Spleen (tissue), 13 donors: ENCODE results near the gene TGDS. TPM values are rescaled to one million over a fixed set of nuclear protein-coding genes. Genes with fewer than 3 reads are reported as not detected.
"Not testable (repeated sequence)": the region's sequence is repeated elsewhere in the genome, so short reads cannot be mapped to it uniquely, and the experiment has no call there.

Source experiments
- DNase-seq: peaks from one replicate; pipeline ENCODE4 v3.0.0-alpha.2; 2020
- H3K27ac ChIP-seq, 8 donors: fragments of 200-600 bp; sonication (generic) in 7 of 8; 1 replicate in 4 of 8; 2 replicates in 4 of 8; pipeline versions ENCODE4 v1.5.0 to v1.8.0; 2016 to 2021; ENCODE audit warnings: inconsistent platforms in 4 of 8, mild to moderate bottlenecking in 4 of 8, moderate library complexity in 1 of 8
- H3K27me3 ChIP-seq, 7 donors: fragments of 200-600 bp; sonication (generic) in 6 of 7; replicated peaks in 1 of 7; 1 replicate in 4 of 7; 2 replicates in 3 of 7; pipeline versions ENCODE4 v1.5.0 to v1.8.0; 2016 to 2021; ENCODE audit warnings: inconsistent platforms in 3 of 7, mild to moderate bottlenecking in 1 of 7
- H3K36me3 ChIP-seq, 6 donors: fragments of 200-600 bp; sonication (generic) in 5 of 6; 1 replicate in 4 of 6; 2 replicates in 2 of 6; pipeline versions ENCODE4 v1.5.0 to v1.8.0; 2016 to 2021; ENCODE audit warnings: inconsistent platforms in 2 of 6
- H3K4me1 ChIP-seq, 6 donors: fragments of 200-600 bp; sonication (generic) in 5 of 6; 1 replicate in 3 of 6; 2 replicates in 3 of 6; pipeline versions ENCODE4 v1.5.0 to v1.8.0; 2016 to 2021; ENCODE audit warnings: inconsistent platforms in 3 of 6
- H3K4me3 ChIP-seq, 8 donors: fragments of 200-600 bp; sonication (generic) in 7 of 8; 1 replicate in 4 of 8; 2 replicates in 4 of 8; pipeline versions ENCODE4 v1.5.0 to v1.8.0; 2016 to 2021; ENCODE audit warnings: inconsistent platforms in 4 of 8, mild to moderate bottlenecking in 4 of 8, moderate library complexity in 2 of 8
- H3K9me3 ChIP-seq, 8 donors: fragments of 200-600 bp; sonication (generic) in 7 of 8; 1 replicate in 4 of 8; 2 replicates in 4 of 8; pipeline versions ENCODE4 v1.5.0 to v1.8.0; 2016 to 2021; ENCODE audit warnings: inconsistent platforms in 4 of 8
- POLR2A ChIP-seq, 3 donors: fragments of 450-650 bp; IDR thresholded peaks; one replicate each; pipeline ENCODE4 v1.5.1; 2017; ENCODE audit warnings: antibody characterized with exemption in 3 of 3, mild to moderate bottlenecking in 1 of 3
- POLR2AphosphoS5 ChIP-seq, 3 donors: sonication (generic); formaldehyde crosslinking; IDR thresholded peaks; one replicate each; pipeline ENCODE4 v1.5.1; 2017; ENCODE audit warnings: antibody characterized with exemption in 3 of 3
- whole genome bisulfite sequencing, 5 donors: extraction: QIAGEN DNeasy Blood & Tissue Kit in 3 of 5; methylation state at CpG; one replicate each; pipeline versions ENCODE4 v1.1.5 to v1.1.7; 2013 to 2018; 5-methylcytosine and 5-hydroxymethylcytosine counted together
- intact Hi-C: fragments of 100-400 bp; cut with DNase I; formaldehyde crosslinking; loops from one replicate; pipeline ENCODE4 v1.15.0; 2023; ENCODE audit warnings: low total_unique reads
- long read RNA-seq, 2 donors: transcript quantifications; one replicate each; lab custom pipeline, GENCODE V29; 2026
- polyA plus RNA-seq, 3 donors: library from polyadenylated mRNA; stranded (reverse); fragments of 200-250 nt; gene quantifications; one replicate each; pipeline ENCODE4 v1.2.1, GENCODE V29; 2013
- total RNA-seq, 7 donors: library from RNA; depleted of rRNA in 3 of 7; stranded (reverse); fragments of >200 nt in 3 of 7; fragmentation: NEBNext Ultra II Directional in 4 of 7; extraction: Animal tissue kit (Norgen Biotek cat#: 25700) in 4 of 7; gene quantifications; one replicate each; pipeline versions ENCODE4 v1.1.0 to v1.2.1, GENCODE V29; 2016 to 2021
- TF ChIP-seq, protein P1 (sequence below), 11 experiments: fragments of 200-600 bp in 7 of 11; fragments of 450-650 bp in 4 of 11; sonication (generic) in 4 of 11; IDR thresholded peaks in 8 of 11; conservative IDR thresholded peaks in 3 of 11; 1 replicate in 7 of 11; 2 replicates in 4 of 11; pipeline versions ENCODE4 v1.4.0 to v1.8.0; 2016 to 2021; ENCODE audit warnings: antibody characterized with exemption in 11 of 11, inconsistent platforms in 4 of 11, mild to moderate bottlenecking in 1 of 11
- donor health status: healthy with polysubstance abuse.
- donor health status: DM: no; HTN: no; CAD: no; lungs with moderate emphysema.
- donor health status: DM: no; HTN: no; CAD: no.
- donor health status: Bipolar disorder and iron deficiency.
- donor health status: healthy.
- donor health status: DM: no; HTN: no; CAD: no.
- donor health status: DM: yes; HTN: yes; CAD: no.

The TGDS gene
- total RNA-seq, result 10 to 100 TPM in 6 of 7 donors, 1 to 10 TPM in 1; 9.7 to 16.3 (median 11.5) TPM
- polyA plus RNA-seq, result 10 to 100 TPM in 2 of 3 donors, 1 to 10 TPM in 1; 9.6 to 12.5 (median 11.9) TPM
- long read RNA-seq, donor 1, transcript TGDS-201 (12 exons, 1,905 nt), result major isoform, 6 of 12 reads
- long read RNA-seq, donor 1, partial matches to known transcripts, result 6 of 12 reads
- long read RNA-seq, donor 1, other reads (novel, unspliced or antisense), result 0 of 12 reads
- long read RNA-seq, donor 2, transcript TGDS-201 (12 exons, 1,905 nt), result major isoform, 5 of 5 reads
- long read RNA-seq, donor 2, partial matches to known transcripts, result 0 of 5 reads
- long read RNA-seq, donor 2, other reads (novel, unspliced or antisense), result 0 of 5 reads

GRCh38 chr13:94595950-94596574 is at the start of gene TGDS:
Gene TGDS, minus strand, starts transcription at chr13:94596152. Its CDS starts 16 bp downstream, at chr13:94596136.
- intact Hi-C loops, result no loop called here

DNA sequence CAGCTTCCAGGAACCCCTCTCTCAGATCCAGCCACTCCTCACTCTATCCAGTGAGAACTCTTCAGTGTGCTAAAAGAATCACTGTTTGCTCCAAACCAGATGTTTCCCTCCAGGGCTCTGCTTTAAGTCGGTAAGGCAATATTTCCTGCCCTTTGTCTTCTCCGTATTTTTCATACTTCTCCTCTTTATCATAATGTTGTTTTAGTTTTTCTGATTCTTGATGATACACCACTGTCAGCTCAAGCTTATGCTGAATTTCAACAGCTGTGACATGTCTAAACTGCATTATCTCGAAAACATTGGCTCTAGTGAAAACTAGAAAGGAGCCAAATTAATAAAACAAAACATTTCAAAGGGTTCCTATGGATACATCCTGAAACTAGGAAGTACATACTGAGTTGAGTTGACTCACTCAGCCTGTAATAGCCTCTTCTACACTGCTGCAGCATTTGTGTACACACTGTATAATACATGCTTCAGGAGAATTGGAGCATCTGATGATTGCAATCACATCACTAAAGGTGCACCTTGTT is 45.5 kb upstream of the TGDS start:
- 41 to 55% (median 48%) methylated on average over 3 of the region's 3 CpGs for WGBS, 5 donors
- Histone ChIP-seq H3K9me3 (peaks cover 0 to 9% (median 5%) of the 10 kb centered on the region in 8 donors), H3K4me1 (no peaks in the 10 kb centered on the region), H3K27ac (no peak overlapping the region), H3K27me3 (no peaks in the 10 kb centered on the region), H3K4me3 (no peak overlapping the region), H3K36me3 (no peaks in the 10 kb centered on the region)
- intact Hi-C loops, result no loop called here
- DNase-seq, result no peak
- TF ChIP-seq POLR2AphosphoS5 (IDR thresholded peaks at IDR 0.05), result no peak
- TF ChIP-seq, protein P1, sequence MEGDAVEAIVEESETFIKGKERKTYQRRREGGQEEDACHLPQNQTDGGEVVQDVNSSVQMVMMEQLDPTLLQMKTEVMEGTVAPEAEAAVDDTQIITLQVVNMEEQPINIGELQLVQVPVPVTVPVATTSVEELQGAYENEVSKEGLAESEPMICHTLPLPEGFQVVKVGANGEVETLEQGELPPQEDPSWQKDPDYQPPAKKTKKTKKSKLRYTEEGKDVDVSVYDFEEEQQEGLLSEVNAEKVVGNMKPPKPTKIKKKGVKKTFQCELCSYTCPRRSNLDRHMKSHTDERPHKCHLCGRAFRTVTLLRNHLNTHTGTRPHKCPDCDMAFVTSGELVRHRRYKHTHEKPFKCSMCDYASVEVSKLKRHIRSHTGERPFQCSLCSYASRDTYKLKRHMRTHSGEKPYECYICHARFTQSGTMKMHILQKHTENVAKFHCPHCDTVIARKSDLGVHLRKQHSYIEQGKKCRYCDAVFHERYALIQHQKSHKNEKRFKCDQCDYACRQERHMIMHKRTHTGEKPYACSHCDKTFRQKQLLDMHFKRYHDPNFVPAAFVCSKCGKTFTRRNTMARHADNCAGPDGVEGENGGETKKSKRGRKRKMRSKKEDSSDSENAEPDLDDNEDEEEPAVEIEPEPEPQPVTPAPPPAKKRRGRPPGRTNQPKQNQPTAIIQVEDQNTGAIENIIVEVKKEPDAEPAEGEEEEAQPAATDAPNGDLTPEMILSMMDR (IDR thresholded peaks at IDR 0.05 in 8 of 11, conservative IDR thresholded peaks at IDR 0.05 in 3 of 11), result no peak
- TF ChIP-seq POLR2A (IDR thresholded peaks at IDR 0.05), result no peak

More at GRCh38 chr13:94595950-94596574, at the start of gene TGDS:
- peak in 1 of 3 donors; percentile 45 for TF ChIP-seq POLR2A (IDR thresholded peaks at IDR 0.05)
- TF ChIP-seq POLR2AphosphoS5 (IDR thresholded peaks at IDR 0.05), result peak; percentile 93 to 95 (median 93)
- TF ChIP-seq, protein P1 (IDR thresholded peaks at IDR 0.05 in 8 of 11, conservative IDR thresholded peaks at IDR 0.05 in 3 of 11), result peak in 7 of 11 experiments; percentile 7 to 44 (median 37)
- Histone ChIP-seq H3K36me3 (peaks cover 0 to 23% (median 17%) of the 10 kb centered on the region in 6 donors), H3K27ac (peak within 1 kb of the TSS; percentile 69 to 90 (median 86)), H3K4me3 (peak within 1 kb of the TSS; percentile 62 to 89 (median 79)), H3K4me1 (peaks cover 15 to 49% (median 30%) of the 10 kb centered on the region in 6 donors), H3K9me3 (no peaks in the 10 kb centered on the region), H3K27me3 (no peaks in the 10 kb centered on the region)
- DNase-seq, result peak; percentile 98
- 0 to 4% (median 1%) methylated on average over 6 to 41 of the region's 41 CpGs for WGBS, 5 donors

GRCh38 chr13:94640721-94641120 is 44.8 kb upstream of the TGDS start:
- Histone ChIP-seq H3K9me3 (peaks cover 0 to 9% (median 5%) of the 10 kb centered on the region in 8 donors), H3K27me3 (no peaks in the 10 kb centered on the region), H3K4me3 (no peak overlapping the region), H3K4me1 (no peaks in the 10 kb centered on the region), H3K27ac (no peak overlapping the region), H3K36me3 (no peaks in the 10 kb centered on the region)
- intact Hi-C loops, result no loop called here
- DNase-seq, result no peak
- no peak for TF ChIP-seq POLR2AphosphoS5 (IDR thresholded peaks at IDR 0.05)
- TF ChIP-seq POLR2A (IDR thresholded peaks at IDR 0.05), result no peak
- TF ChIP-seq, protein P1 (IDR thresholded peaks at IDR 0.05 in 8 of 11, conservative IDR thresholded peaks at IDR 0.05 in 3 of 11), result no peak
- WGBS, 5 donors, result 70 to 86% (median 77%) methylated on average over 2 of the region's 2 CpGs

GRCh38 chr13:94637677-94638076 is 41.7 kb upstream of the TGDS start:
- H3K9me3 ChIP-seq, DNase-seq, H3K4me1 ChIP-seq, H3K36me3 ChIP-seq, H3K27me3 ChIP-seq, H3K4me3 ChIP-seq, intact Hi-C loops, H3K27ac ChIP-seq: not testable (repeated sequence)
- WGBS, 5 donors, result 91 to 99% (median 95%) methylated on average over 3 of the region's 3 CpGs
